ENCODE measurements around the gene SPAG9.
"Not testable (repeated sequence)": the region's sequence is repeated elsewhere in the genome, so short reads cannot be mapped to it uniquely, and the experiment has no call there.

Gene SPAG9

GRCh38 chr17:50955160-50955559 lies 165.5 kb downstream of the SPAG9 start:
- no peak for DNase-seq (ENCODE audit: low read depth in 2 of 2)

GRCh38 chr17:50954641-50955121 lies 166.0 kb downstream of the SPAG9 start:
- no peak for DNase-seq (ENCODE audit: low read depth in 2 of 2)

GRCh38 chr17:50953831-50954601 lies 166.7 kb downstream of the SPAG9 start:
- no peak for DNase-seq (ENCODE audit: low read depth in 2 of 2)

- no peak for DNase-seq (ENCODE audit: low read depth in 2 of 2)
Measured at GRCh38 chr17:50953518-50953830, 167.2 kb downstream of the SPAG9 start.

DNA sequence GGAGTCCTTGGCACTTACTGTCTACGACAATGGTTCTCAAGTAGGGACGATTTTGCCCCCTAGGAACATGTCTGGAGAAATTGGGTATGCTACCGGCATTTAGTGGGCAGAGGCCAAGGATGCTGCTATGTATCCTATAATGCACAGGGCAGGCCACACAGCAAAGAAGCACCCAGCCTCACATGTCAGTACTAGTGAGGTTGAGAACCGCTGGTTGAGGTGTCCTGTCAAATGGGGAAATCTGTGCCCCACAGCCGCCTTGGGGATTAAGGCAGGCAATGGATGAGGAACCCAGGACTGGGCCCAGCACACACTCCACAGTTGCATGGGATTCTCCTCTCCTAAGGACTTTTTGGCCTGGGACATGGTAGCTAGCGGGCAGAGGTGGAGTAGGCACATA lies 167.8 kb downstream of the SPAG9 start:
- no peak for DNase-seq (ENCODE audit: low read depth in 2 of 2)

DNA sequence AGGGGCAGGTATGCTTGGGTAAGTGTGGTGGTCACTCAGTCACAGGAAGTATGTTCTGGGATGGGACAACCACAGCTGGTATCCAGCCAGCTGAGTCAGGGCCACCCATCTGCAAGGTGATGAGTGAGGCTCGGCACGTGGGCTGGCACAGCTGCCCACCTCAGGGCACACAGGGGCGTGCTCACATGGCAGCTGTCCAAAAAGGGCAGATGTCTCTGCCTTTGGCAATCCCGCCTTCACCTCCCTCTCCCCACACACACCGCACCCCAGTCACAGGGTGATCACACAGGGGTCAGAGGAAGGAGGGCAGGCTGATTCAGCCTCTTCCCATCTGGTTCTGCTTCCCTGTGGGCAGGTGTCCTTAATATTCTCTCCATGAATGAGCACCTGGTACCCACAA lies 168.7 kb downstream of the SPAG9 start:
- DNase-seq (ENCODE audit: low read depth in 2 of 2) = no peak

DNA sequence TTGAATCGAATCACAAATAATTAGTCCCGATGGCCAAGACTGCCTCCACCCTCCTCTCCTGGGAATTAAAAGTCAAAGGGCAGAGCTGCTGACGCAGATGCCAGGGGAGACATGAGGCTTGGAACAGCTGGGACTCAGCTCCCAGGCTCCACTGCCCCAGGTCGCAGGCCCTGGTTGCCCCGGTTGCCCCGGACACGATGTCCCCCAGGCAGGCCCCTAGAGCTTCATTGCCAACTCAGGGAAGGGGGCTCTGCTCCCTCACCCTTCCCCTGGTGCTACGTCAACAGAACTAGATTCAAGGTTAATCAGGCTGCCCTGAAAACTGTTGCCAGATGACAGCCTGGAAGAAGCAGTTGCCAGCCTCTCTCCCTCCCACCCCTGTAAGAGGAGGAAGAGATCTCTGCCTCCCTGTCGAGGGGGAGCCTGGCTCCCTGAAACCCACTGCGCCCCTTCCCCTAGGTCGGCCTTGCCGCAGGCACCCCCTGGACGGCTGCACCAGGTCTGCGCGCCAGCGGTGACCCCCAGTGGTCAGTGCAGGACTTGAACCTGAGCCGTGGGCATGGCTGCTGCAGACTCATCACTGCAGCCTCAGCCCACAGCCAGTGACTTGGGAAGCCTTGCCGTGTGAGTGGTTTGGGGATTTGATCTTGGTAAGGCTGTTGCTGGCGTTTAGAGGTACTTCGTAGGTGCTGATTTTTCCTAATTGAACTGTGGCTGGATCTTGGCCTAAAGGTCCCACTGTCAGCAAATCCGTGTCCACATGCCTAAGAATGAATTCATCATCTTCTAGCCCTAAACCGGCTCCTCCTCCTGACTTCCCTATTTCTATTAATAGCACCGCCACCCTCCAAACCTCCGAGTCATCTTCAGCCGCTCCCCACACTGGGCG lies 170.4 kb downstream of the SPAG9 start:
- DNase-seq (ENCODE audit: low read depth in 2 of 2) = peak in 1 of 2 donors; percentile 44

- DNase-seq (ENCODE audit: low read depth in 2 of 2) = no peak
Measured at GRCh38 chr17:50949128-50949988, 171.3 kb downstream of the SPAG9 start.

DNA sequence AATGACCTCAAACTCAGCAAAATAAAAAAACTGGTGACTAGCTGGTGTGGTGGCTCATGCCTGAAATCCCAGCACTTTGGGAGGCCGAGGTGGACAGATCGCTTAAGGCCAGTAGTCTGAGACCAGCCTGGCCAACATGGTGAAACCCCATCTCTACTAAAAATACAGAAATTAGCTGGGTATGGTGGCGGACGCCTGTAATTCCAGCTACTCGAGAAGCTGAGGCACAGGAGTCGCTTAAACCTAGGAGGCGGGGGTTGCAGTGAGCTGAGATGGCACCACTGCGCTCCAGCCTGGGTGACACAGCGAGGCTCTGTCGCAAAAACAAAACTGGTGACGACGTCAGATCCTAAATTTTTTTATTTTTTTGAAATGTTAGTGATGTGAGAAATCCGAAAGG lies 172.0 kb downstream of the SPAG9 start:
- DNase-seq (ENCODE audit: low read depth in 2 of 2) = no peak

DNA sequence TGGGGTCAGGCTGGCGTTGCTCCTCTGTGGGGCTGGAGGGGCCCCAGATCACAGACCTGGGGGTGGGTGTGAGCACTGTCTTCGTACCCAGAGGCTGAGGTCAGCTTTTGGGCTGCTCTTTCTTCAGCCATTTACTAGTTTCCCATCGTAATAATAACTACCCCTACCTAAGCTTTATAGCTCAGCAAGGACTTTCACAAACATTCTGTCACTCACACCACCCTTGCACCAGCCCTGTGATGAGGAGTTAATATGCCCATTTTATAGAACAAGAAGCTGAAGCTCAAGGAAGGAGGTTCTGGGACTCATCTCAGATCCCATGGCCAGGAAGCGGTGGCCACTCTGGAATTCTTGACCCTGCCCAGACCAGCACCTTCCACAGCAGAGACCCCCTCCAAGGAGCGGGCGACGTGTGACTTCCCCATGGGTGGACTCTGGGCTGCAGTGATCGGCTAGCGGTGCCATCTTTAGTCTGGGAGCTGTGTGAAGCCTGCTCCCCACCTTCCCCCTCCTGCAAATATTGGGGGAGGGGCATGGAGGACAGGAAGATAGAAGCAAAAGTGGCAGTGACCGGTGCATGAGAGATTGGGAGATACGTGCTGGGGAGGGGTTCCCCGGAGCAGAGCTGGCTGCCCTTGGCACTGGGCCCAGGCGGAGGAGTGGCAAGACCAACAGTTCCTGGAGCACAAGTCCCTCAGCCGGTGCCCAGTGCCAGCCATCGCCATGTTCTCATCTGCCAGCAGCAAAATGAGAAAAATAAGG lies 172.7 kb downstream of the SPAG9 start:
- DNase-seq (ENCODE audit: low read depth in 2 of 2) = no peak

DNA sequence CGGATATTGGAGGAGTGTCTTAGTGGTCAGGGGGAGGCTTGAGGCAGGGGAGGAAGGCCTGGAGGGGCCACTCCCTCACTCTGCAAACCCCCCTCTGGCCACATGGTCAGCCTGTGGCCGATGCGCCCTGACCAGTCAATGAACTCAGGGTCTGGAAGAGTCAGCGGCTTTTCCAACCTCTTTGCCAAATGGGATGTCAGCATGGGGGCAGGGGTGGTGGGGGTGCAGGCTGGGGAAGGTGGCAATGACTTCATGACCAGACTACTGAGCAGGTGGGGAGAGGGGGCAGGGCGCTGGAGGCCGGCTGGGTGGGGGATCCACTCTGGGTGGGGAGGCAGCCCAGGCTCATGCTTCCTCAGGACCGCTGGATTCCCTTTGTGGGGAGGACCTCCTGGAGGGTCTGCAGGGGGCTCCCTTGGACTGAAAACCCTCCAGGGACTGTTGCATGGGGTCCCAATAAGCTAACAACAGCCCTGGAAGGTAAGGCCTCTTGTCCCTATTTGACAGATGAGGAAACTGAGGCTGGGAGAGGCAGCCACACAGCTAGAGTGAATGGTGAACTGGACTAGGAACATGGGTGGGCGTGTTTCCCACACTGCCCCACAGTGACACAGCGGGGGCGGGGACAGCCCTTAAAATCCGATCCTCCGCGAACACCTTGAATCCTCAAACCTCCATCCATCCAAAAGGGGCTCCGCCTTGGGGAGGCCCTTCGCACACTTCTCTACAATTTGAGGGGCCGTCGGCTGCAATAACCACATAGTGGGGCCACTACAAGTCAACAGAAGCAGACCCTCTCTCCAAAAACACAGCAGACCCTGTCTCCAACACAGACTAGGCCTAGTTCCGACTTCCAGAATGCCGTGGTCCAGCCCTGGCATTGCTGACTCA lies 173.5 kb downstream of the SPAG9 start:
- no peak for DNase-seq (ENCODE audit: low read depth in 2 of 2)

- no peak for DNase-seq (ENCODE audit: low read depth in 2 of 2)
Measured at GRCh38 chr17:50946223-50946890, 174.3 kb downstream of the SPAG9 start.

DNA sequence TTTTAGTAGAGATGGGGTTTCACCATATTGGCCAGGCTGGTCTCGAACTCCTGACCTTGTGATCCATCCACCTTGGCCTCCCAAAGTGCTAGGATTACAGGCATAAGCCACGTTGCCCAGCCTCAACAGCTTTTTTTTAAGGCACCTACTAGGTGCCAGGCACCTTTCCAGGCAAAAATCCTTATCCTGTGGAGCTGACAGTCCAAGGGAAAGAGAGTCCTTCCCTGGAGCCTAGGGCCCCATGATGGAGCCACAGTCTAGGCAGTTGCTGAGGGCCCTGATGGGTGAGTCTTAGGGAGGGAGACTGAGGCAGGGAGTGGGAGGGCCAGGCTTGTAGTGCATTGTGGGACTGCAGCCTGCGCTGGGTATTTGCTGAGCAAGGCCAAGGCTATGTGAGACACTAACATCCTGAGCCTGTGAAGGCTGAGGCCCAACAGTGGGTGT lies 174.9 kb downstream of the SPAG9 start:
- no peak for DNase-seq (ENCODE audit: low read depth in 2 of 2)

DNA sequence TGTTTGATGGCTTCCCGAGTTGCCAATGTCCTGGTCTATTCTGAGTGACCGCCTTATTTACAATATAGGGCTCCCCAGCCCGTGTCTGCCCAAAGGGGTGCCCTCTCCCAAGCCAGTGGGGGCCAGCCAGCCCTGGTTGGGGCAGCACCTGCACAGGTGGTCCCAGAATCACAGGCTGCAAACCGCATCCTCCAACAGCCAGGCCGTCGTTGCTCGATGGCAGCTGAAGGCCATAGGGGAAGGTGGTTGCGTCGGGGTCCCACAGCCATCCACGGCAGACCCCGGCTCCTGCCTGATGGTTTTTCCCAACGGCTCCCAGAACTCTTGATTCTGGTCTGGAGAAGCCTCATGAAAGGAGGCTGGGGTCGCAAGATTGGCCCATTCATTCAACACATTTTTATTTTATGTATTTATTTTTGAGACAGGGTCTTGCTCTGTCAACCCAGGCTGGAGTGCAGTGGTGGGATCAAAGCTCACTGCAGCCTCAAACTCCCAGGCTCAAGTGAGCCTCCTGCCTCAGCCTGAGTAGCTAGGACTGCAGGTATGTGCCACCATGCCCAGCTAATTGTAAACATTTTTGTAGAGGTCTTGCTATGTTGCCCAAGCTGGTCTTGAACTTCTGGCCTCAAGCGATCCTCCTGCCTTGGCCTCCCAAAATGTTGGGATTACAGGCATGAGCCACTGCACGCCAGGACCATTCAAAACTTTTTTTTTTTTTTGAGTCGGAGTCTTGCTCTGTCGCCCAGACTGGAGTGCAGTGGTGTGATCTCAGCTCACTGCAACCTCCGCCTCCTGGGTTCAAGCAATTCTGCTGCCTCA lies 175.6 kb downstream of the SPAG9 start:
- no peak for DNase-seq (ENCODE audit: low read depth in 2 of 2)

- peak; percentile 67 to 72 for DNase-seq (ENCODE audit: low read depth in 2 of 2)
Measured at GRCh38 chr17:50944054-50944901, 176.4 kb downstream of the SPAG9 start.

GRCh38 chr17:50943575-50943933 lies 177.1 kb downstream of the SPAG9 start:
- no peak for DNase-seq (ENCODE audit: low read depth in 2 of 2)

DNA sequence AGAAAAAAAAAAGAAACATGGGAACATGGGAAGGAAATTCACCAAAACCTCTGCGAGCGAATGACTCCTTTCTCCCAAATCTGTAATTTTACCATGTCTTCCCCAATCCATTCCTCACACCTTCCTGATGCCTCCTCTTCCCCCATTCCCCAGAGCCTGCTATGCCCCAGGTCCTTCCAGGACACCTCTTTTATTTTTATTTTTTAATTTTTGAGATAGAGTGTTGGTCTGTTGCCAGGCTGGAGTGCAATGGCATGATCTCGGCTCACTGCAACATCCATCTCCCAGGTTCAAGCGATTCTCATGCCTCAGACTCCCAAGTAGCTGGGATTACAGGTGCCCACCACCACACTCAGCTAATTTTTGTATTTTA lies 179.0 kb downstream of the SPAG9 start:
- not testable (repeated sequence) for DNase-seq (ENCODE audit: low read depth in 2 of 2)
